Right lobe of liver (tissue), 4 donors: ENCODE results near the gene STK10.

ENCODE experiments used
- POLR2A ChIP-seq: fragments of 450-650 bp; IDR thresholded peaks from one replicate; pipeline ENCODE4 v1.6.1; 2017; ENCODE audit warnings: antibody characterized with exemption, mild to moderate bottlenecking
- TF ChIP-seq, protein P1 (sequence below), 4 donors: fragments of 200-600 bp in 3 of 4; fragments of 450-650 bp in 1 of 4; IDR thresholded peaks; one replicate each; pipeline versions ENCODE4 v1.5.1 to v1.8.0; 2016 to 2022; ENCODE audit warnings: antibody characterized with exemption in 4 of 4, mild to moderate bottlenecking in 2 of 4
- donor health status: DM: no; HTN: no; CAD: no.
- donor health status: DM: no; HTN: no; CAD: no.
- donor health status: DM: no; HTN: yes; CAD: no.

DNA sequence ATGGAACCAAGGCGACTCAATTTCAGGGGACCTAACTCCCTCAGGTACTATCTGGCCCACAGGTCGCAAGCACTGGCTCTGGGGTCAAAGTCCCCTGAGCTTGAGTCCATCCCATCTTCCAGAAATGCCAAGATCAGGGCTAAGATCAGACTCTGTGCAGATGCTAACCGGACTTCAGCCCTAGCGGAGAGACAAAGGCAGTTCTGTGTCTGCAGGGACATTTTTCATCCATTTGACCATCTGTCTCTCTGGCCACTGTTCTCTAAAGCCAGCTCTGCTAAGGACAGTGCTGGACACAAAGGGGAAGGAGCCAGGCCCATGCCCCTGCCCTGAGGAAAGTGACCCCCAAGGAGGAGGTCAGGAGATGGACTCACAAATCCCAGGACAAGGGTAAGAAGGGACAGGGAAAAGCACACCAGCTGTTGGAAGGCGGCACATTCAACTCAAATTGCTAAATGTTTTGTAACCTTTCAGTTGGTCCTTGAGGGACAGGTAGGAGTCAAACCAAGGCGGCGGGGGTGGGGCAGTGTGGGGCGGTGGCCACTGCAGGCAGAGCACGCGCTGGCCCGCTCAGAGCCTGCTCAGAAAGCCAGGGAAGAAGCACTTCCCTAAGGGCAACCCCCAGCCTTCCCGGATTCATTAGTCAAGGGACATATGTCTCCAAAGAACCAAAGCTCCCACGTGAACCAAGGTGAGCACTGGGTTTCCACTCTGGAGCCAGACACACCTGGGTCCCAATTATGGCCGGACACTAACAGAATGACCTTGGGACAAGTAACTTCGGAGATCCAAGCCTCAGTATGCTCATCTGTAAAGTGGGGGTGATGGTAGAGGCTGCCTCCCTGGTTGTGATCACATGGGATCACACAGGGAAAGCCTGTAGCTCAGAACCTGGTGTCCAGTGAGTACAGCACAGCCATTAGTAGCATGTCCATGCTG is 42.8 kb downstream of the STK10 start:
- TF ChIP-seq POLR2A, result no peak
- TF ChIP-seq, protein P1, sequence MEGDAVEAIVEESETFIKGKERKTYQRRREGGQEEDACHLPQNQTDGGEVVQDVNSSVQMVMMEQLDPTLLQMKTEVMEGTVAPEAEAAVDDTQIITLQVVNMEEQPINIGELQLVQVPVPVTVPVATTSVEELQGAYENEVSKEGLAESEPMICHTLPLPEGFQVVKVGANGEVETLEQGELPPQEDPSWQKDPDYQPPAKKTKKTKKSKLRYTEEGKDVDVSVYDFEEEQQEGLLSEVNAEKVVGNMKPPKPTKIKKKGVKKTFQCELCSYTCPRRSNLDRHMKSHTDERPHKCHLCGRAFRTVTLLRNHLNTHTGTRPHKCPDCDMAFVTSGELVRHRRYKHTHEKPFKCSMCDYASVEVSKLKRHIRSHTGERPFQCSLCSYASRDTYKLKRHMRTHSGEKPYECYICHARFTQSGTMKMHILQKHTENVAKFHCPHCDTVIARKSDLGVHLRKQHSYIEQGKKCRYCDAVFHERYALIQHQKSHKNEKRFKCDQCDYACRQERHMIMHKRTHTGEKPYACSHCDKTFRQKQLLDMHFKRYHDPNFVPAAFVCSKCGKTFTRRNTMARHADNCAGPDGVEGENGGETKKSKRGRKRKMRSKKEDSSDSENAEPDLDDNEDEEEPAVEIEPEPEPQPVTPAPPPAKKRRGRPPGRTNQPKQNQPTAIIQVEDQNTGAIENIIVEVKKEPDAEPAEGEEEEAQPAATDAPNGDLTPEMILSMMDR (IDR thresholded peaks at IDR 0.05), result no peak
